Esophagus muscularis mucosa (tissue), 4 donors: ENCODE measurements around the gene GSN. TPM values are rescaled to one million over a fixed set of nuclear protein-coding genes. Genes with fewer than 3 reads are reported as not detected.

Experiments used
- DNase-seq: peaks from one replicate; pipeline ENCODE4 v3.0.0-alpha.2; 2017; ENCODE audit errors: extremely low spot score
- H3K27ac ChIP-seq, 4 donors: fragments of 200-600 bp; sonication (generic); replicated peaks in 1 of 4; 1 replicate in 3 of 4; 2 replicates in 1 of 4; pipeline ENCODE4 v1.5.1; 2016 to 2019; ENCODE audit warnings: mild to moderate bottlenecking in 1 of 4
- H3K27me3 ChIP-seq, 4 donors: fragments of 200-600 bp; sonication (generic); one replicate each; pipeline versions ENCODE4 v1.5.1 to v1.6.0; 2016 to 2019
- H3K36me3 ChIP-seq, 4 donors: fragments of 200-600 bp; sonication (generic); one replicate each; pipeline ENCODE4 v1.5.1; 2016 to 2019
- H3K4me1 ChIP-seq, 4 donors: fragments of 200-600 bp; sonication (generic); one replicate each; pipeline ENCODE4 v1.5.1; 2016 to 2019
- H3K4me3 ChIP-seq, 4 donors: fragments of 200-600 bp; sonication (generic); 1 replicate in 2 of 4; 2 replicates in 2 of 4; pipeline ENCODE4 v1.5.1; 2016 to 2019; ENCODE audit warnings: mild to moderate bottlenecking in 4 of 4, moderate library complexity in 1 of 4
- H3K9me3 ChIP-seq, 4 donors: fragments of 200-600 bp; sonication (generic); 1 replicate in 3 of 4; 2 replicates in 1 of 4; pipeline ENCODE4 v1.5.1; 2016 to 2019
- CTCF ChIP-seq, 3 experiments: fragments of 200-600 bp in 2 of 3; fragments of 450-650 bp in 1 of 3; sonication (generic) in 2 of 3; IDR thresholded peaks; one replicate each; pipeline ENCODE4 v1.5.1; 2017 to 2019; ENCODE audit warnings: antibody characterized with exemption in 3 of 3, mild to moderate bottlenecking in 2 of 3, moderate library complexity in 1 of 3
- EP300 ChIP-seq: sonication (generic); formaldehyde crosslinking; IDR thresholded peaks from one replicate; pipeline ENCODE4 v1.6.1; 2017; ENCODE audit warnings: antibody characterized with exemption
- POLR2A ChIP-seq: fragments of 450-650 bp; IDR thresholded peaks from one replicate; pipeline ENCODE4 v1.6.1; 2017; ENCODE audit warnings: antibody characterized with exemption, moderate library complexity, mild to moderate bottlenecking, low read depth
- POLR2AphosphoS5 ChIP-seq, 2 donors: sonication (generic); formaldehyde crosslinking; IDR thresholded peaks; one replicate each; pipeline ENCODE4 v1.6.1; 2017; ENCODE audit warnings: antibody characterized with exemption in 2 of 2
- WGBS: methylation state at CpG from one replicate; pipeline ENCODE4 v1.1.5; 2018; 5-methylcytosine and 5-hydroxymethylcytosine counted together
- intact Hi-C: fragments of 100-400 bp; cut with DNase I; formaldehyde crosslinking; loops from one replicate; pipeline ENCODE4 v1.15.1; 2023
- total RNA-seq, 4 donors: library from RNA; depleted of rRNA; stranded (reverse); fragments of >200 nt; gene quantifications; one replicate each; pipeline versions ENCODE4 v1.1.0 to v1.2.1, GENCODE V29; 2016

Gene GSN
- total RNA-seq, 4 donors from 2014 or later = 2,509 to 3,811 (median 3,170) TPM

DNA sequence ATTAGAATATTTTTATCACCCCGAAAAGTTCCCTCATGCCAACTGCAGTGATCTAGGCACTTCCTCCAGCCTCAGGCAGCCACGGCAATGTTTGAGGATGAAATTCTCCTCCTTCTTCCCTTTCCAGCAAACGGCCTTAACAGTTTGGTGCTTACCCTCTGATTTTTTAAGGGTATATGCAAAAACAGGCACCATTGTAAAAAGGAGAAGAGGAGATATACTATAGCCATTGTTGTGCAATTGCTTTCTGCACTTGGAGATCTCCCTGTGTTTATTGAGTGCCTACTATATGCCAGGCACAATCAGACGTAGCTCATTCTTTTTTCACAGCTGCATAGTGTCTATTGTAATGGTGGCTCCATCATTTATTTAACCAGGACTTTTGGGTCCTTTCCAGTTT is 29.4 kb downstream of the GSN start:
- DNase-seq = no peak
- intact Hi-C loops = no loop called here

DNA sequence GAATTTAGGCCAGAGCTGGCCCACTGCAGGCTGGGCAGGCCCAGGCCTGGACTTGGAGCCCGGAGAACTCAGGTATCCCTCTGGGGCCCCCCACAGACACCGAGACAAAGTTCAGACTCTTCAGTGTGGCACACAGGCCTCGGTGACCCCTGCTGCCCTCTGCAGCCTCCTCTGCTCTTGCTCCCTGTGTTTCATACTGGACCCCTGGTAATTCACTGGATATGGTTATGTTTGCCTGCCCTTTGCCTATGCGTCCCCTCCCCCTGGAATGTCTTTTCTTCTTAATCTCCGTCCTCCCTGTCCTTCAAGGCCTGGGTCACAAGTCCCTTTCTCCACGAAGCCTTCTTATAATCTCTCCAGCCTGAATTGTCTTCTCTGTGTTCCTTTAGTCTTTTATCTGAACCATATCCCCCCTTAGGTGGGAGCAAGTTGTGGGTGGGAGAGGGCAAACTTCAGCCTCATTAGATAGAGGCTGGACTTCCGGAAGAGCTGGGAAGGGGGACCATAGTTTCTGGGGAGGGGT is 30.1 kb downstream of the GSN start:
- no peak for DNase-seq
- intact Hi-C loops = no loop called here
- TF ChIP-seq POLR2AphosphoS5 (IDR thresholded peaks at IDR 0.05) (no peak), POLR2A (no peak), CTCF (IDR thresholded peaks at IDR 0.05) (no peak), EP300 (no peak)
- Histone ChIP-seq H3K4me1 (peaks cover 79 to 96% (median 93%) of the 10 kb centered on the region in 4 donors), H3K27me3 (no peaks in the 10 kb centered on the region), H3K4me3 (peak overlapping the region in 2 of 4 donors; percentile 70 to 71), H3K27ac (peak overlapping the region; percentile 93 to 99 (median 95)), H3K9me3 (no peaks in the 10 kb centered on the region), H3K36me3 (peaks cover 13 to 19% (median 17%) of the 10 kb centered on the region in 4 donors)
- 63% methylated on average over 7 of the region's 7 CpGs for WGBS

More for the DNA sequence above, 29.4 kb downstream of the GSN start:
- peak overlapping the region; percentile 93 to 99 (median 95) for H3K27ac ChIP-seq
- peaks cover 79 to 96% (median 93%) of the 10 kb centered on the region in 4 donors for H3K4me1 ChIP-seq
- H3K9me3 ChIP-seq = no peaks in the 10 kb centered on the region
- no peak overlapping the region for H3K4me3 ChIP-seq
- H3K27me3 ChIP-seq = no peaks in the 10 kb centered on the region
- 28% methylated on average over 4 of the region's 4 CpGs for WGBS
- H3K36me3 ChIP-seq = peaks cover 6 to 18% (median 10%) of the 10 kb centered on the region in 4 donors
- TF ChIP-seq POLR2AphosphoS5 (IDR thresholded peaks at IDR 0.05) (no peak), POLR2A (no peak), EP300 (no peak), CTCF (IDR thresholded peaks at IDR 0.05) (no peak)

DNA sequence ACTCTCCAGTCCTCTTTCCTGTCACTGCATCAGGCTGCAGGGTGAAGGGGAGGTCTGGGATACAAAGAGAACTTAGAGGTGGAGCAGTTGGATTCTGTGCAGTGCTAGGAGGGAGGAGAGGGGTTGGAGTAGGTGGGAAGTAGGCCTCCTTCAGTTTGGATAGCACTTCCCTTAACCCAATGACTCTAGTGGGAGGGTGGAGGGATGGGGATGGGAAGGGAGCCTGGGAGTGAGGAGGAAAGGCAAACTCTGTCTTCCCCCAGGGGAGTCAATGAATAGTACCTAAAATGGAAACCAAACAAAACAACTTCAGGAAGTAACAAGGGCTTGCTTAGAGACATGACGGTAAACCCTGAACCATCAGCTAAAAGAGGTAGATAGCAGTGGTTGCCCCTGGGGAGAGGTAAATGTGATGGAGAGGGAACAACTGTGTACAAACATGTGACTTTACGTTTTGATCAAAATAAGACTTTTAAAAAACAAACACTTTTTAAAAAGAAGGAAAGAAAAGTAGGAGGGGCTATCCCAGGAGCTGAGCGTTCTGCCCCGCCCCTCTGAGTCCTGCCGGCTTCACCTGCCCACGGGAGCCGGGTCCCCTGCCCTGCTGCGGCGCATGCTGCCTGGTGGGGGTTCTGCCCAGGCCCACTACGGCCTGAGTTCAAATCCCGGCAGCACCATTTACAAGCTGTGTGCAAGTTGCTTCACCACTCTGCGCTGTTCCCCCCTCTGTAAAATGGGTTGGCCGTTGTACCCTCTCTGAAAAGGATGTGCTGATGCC is 30.9 kb downstream of the GSN start:
- DNase-seq = no peak
- peak overlapping the region; percentile 93 to 99 (median 95) for H3K27ac ChIP-seq
- no peaks in the 10 kb centered on the region for H3K27me3 ChIP-seq
- 20% methylated on average over 11 of the region's 13 CpGs for WGBS
- TF ChIP-seq CTCF (IDR thresholded peaks at IDR 0.05) (no peak), POLR2AphosphoS5 (IDR thresholded peaks at IDR 0.05) (peak; percentile 35 to 69)
- H3K4me3 ChIP-seq = peak overlapping the region; percentile 61 to 76 (median 70)
- intact Hi-C loops = no loop called here
- H3K9me3 ChIP-seq = no peaks in the 10 kb centered on the region
- H3K4me1 ChIP-seq = peaks cover 79 to 96% (median 93%) of the 10 kb centered on the region in 4 donors
- H3K36me3 ChIP-seq = peaks cover 20 to 27% (median 25%) of the 10 kb centered on the region in 4 donors

- intact Hi-C loops = no loop called here
- Histone ChIP-seq H3K27ac (peak overlapping the region; percentile 93 to 99 (median 95)), H3K27me3 (no peaks in the 10 kb centered on the region), H3K9me3 (no peaks in the 10 kb centered on the region), H3K36me3 (peaks cover 28 to 35% (median 33%) of the 10 kb centered on the region in 4 donors), H3K4me3 (peak overlapping the region; percentile 61 to 76 (median 70)), H3K4me1 (peaks cover 79 to 96% (median 93%) of the 10 kb centered on the region in 4 donors)
- TF ChIP-seq EP300 = no peak
- TF ChIP-seq POLR2A = peak; percentile 11
- peak in 1 of 3 experiments; percentile 14 for TF ChIP-seq CTCF (IDR thresholded peaks at IDR 0.05)
- peak; percentile 70 to 84 for TF ChIP-seq POLR2AphosphoS5 (IDR thresholded peaks at IDR 0.05)
- no peak for DNase-seq
- 5% methylated on average over 23 of the region's 74 CpGs for WGBS
Observed at GRCh38 chr9:121299467-121300282, 31.7 kb downstream of the GSN start.
